Posterior vena cava (tissue), 2 donors: ENCODE data around the gene DLK1. TPM values are rescaled to one million over a fixed set of nuclear protein-coding genes. Genes with fewer than 3 reads are reported as not detected.

Experiments
- DNase-seq: peaks from one replicate; pipeline ENCODE4 v3.0.0-alpha.2; 2020; ENCODE audit warnings: low spot score
- intact Hi-C, 2 donors: fragments of 100-400 bp; cut with DNase I; formaldehyde crosslinking; loops; one replicate each; pipeline versions ENCODE4 v1.14.1 to v1.14.2; 2022 to 2023
- total RNA-seq, 2 donors: library from RNA; stranded (reverse); fragmentation: NEBNext Ultra II Directional; extraction: Animal tissue kit (Norgen Biotek cat#: 25700); gene quantifications; one replicate each; pipeline ENCODE4 v1.2.1, GENCODE V29; 2021
- donor health status: DM: yes; HTN: yes; CAD: no.
- donor health status: DM: yes; HTN: yes; CAD: no.

DLK1 gene
- total RNA-seq, 2 donors from 2014 or later = not detected

GRCh38 chr14:100692256-100692655, 34.4 kb upstream of the DLK1 start:
- no peak for DNase-seq
- intact Hi-C loops = no loop called here

DNA sequence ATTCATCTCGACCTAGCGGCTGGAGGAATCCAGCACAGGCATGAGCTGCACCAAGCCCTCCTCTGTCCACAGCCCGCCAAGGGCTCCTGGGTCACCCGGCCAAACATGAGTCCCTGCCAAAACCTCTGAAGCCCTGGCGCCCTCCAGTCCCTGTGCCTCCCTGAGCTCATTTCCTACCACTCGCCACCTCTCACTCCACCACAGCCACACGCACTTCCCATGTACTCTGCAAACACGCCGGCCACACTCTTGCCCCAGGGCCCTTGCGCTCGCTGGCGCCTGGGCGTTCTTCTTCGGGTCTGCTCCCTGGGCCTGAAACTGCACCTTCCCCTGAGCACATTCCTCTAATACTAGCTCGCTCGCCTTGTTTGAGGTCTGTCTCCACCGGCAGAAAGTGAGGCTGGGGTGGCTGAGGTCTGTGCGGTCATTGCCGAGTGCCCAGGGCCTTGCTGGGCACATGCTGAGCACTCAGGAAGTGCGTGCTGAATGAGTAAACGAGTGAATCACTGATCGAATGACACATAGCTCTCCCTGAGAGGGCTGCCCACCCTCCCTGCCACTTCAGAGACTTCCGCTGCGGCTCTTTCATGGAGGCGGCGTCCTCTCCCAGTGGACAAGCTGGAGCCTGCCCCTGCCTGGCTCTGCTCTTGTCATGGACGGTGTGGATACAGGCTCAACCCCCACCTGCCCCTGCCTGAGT, 33.7 kb upstream of the DLK1 start:
- intact Hi-C loops = no loop called here
- DNase-seq = no peak

GRCh38 chr14:100693877-100694578, 32.7 kb upstream of the DLK1 start:
- intact Hi-C loops = no loop called here

GRCh38 chr14:100694579-100695422, 31.9 kb upstream of the DLK1 start:
- DNase-seq = no peak
- intact Hi-C loops = no loop called here

More at GRCh38 chr14:100693877-100694578, 32.7 kb upstream of the DLK1 start:
- DNase-seq = no peak

DNA sequence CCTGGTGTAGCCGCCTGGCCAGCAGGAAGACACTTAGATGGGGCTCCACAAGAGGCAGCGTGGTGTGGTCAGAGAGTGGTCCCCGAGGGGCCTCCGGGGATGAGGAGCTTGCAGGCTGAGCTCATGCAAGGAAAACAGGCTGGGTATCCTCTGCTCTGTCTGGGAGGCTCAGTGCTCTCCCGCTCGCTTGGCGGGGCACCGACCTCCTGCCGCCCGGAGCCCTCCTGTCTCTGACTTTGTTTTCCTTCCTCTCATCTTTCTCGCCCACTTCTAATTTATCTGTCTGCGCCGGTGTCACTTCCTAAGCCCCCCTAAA, 31.3 kb upstream of the DLK1 start:
- intact Hi-C loops = no loop called here
- peak; percentile 63 for DNase-seq

DNA sequence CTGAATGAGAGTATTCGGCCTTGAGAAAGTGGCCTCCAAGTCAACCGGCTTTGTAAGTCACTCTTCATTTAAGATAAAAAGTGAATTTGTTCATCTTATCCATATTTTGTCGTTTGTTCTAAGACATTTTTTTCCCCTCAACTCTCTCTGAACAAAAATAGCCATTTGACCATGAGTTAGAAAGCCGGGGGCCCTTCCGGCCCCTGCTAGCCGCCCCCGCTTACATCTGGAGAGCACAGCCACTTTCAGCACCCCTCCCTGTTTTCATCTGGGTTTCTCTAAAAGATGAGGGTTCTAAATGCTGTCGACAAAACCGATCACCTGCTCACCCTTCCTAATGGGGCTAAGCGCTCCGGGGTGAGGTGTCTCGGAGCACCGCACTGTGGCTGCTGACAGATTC, 30.7 kb upstream of the DLK1 start:
- intact Hi-C loops = no loop called here
- no peak for DNase-seq

- intact Hi-C loops = no loop called here
- DNase-seq = no peak
These were observed 30.1 kb upstream of the DLK1 start for GRCh38 chr14:100696590-100696989.

DNA sequence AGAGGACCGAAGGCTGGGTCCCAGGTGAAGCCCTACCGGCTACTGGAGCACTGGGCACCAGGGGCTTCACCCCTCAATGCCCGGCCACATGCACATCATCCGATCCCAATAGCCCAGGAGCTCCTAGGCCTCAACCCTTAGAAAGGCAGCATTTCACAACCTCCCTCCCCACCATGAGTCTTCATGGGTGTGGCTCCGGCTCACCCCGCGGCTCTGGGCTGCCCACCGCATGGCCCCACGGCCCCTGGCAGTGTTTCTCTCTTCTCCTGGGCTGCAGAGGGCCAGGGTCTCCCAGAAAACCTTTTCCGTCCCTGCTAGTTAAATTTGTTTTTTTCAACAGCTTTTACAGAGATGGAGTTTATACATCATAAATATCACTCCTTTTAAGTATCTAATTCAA, 28.6 kb upstream of the DLK1 start:
- intact Hi-C loops = no loop called here
- no peak for DNase-seq

- intact Hi-C loops = no loop called here
- no peak for DNase-seq
These were observed 27.8 kb upstream of the DLK1 start for GRCh38 chr14:100698666-100699448.

DNA sequence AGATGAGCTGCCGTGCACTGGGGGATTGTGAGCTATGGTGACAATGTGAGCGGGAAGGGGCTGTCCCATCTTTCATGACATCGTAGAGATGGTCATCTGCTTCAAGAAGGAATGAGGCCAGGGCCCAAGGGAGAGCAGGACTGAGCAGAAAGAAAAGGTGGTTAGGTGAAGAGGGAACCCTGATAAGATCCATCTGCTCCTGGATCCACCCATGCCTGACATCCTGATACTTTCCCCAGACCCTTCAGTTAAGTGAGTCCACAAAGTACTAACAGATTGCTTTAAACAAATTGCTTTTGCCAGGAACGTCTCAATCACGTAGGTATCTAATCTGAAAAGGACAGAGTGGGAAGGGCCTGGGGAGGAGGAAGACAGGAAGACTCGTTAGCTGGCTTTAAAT, 25.4 kb upstream of the DLK1 start:
- DNase-seq = no peak
- intact Hi-C loops = no loop called here

DNA sequence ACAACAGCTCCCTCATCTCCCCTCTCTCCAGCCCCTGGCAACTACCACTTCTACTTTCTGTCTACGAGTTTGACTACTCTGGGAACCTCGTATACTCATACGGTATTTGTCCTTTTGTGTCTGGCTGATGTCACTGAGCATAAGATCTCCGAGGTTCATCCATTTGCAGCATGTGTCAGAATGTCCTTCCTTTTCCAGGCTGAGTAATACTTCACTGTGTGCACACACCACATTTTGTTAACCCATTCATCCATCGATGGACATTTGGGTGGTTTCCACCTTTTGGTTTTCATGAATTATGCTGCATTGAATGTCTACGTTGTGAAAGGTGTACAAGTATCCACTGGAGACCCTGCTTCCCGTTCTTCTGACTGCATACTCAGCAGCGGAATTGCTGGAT, 24.1 kb upstream of the DLK1 start:
- intact Hi-C loops = no loop called here
- no peak for DNase-seq

DNA sequence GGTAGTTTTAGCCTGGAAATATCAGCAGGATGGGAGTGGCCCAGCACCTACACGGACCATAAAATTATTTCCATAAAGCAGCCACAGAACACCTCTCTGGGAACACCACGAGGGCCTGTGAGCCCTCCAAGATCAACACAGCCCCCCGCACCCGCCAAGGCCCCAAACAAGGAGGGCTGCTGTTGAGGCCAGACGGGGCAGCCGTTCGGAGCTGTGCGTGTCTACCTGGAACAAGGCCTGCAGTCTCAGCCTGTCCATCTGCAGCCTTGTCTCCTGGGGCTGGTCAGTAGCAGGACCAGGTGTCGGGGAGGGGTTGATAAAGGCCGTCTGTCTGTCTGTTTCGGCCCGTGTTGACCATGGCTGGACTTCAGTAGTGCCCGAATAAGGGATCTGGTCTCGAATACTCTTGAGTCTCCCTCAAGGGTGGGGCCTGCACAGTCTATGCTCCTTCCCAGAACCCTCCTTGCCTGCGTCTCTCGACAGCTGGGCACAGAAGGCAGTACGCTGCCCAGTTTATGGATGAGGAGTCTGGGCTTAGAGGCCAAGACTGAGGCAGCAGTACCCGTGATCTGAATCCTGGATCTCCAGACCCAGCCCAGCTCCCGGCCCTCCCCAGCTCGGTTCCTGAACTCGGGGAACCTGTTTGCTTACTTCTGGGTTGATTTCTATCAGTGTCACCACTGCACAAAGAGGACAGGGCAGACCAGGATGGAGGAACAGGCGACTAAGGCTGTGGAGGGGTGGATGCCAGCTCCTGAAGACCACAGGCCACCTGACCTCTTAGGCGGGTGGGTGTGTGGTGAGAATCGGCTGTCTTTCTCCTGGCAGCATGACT, 23.1 kb upstream of the DLK1 start:
- DNase-seq = no peak
- intact Hi-C loops = no loop called here

DNA sequence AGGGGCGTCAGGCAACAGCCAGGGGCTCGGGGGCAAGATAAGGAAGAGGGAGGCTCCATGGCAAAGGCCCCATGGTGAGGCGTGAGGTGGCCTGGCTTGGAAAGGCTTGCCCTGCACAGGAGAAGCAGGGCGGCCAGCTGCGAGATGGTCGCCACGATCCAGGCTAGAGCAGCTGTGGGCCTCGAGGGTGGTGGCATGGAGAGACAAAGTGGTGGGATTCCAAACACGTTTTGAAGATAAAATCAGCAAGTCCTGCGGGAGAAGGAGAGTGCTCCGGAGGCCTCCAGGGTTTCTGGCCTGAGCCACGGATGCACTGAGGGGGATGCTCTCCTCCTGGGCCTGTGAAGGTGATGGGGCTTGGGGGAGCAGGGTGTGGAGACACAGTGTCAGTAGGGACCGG, 20.5 kb upstream of the DLK1 start:
- intact Hi-C loops = no loop called here
- no peak for DNase-seq

DNA sequence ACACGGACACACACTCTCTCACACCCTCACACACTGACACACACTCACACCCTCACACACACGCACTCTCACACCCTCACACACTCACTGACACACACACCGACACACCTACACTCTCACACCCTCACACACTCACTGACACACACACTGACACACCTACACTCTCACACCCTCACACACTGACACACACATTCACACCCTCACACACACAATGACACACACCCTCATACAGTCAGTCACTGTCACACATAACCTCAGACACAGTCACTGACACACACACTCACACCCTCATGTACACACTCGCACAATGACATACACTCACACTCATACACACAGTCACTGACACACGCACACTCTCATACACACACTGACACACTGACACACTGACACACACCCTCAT, 19.8 kb upstream of the DLK1 start:
- no peak for DNase-seq
- intact Hi-C loops = no loop called here

DNA sequence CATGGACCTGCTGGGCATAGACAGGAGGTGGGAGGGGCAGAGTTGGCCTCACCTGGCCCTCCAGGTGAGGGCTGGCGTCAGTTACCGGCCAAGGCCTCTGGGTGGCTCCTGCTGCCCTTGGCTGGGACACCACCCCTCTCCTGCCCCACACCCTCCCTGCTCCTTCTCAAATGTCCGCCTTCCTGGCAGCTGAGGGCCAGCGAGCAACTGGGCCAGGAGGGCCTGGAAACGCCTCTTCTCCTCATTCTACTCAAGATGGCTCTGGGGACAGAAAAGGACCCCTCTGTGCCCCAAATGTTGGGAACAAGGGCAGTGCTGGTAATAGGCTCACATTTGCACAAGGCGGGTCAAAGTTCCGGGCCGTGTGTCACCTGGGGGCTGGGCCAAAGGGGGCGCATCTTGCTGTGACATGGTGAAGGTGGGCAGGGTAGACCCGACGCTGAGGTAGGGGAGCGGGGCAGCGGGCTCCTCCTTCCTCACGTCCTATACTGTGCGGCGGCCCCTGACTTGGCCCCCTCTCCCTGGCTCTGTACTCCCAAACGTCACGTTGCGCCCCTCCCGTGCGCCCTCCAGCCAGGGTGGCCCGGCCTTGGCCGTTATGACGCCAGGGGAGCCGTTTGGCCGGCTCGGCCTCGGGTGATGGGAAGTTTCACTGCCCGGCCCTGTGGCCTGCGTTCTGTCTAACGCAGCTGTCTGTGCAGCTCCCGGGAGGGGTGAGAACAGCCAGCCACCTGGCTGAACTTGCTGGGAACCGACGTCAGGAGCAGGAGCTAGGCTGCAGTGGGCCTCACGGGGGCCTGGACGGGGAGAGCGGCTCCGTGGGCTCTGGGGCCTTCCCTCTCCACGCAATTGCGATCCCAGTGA, 18.0 kb upstream of the DLK1 start:
- no peak for DNase-seq
- intact Hi-C loops = no loop called here

DNA sequence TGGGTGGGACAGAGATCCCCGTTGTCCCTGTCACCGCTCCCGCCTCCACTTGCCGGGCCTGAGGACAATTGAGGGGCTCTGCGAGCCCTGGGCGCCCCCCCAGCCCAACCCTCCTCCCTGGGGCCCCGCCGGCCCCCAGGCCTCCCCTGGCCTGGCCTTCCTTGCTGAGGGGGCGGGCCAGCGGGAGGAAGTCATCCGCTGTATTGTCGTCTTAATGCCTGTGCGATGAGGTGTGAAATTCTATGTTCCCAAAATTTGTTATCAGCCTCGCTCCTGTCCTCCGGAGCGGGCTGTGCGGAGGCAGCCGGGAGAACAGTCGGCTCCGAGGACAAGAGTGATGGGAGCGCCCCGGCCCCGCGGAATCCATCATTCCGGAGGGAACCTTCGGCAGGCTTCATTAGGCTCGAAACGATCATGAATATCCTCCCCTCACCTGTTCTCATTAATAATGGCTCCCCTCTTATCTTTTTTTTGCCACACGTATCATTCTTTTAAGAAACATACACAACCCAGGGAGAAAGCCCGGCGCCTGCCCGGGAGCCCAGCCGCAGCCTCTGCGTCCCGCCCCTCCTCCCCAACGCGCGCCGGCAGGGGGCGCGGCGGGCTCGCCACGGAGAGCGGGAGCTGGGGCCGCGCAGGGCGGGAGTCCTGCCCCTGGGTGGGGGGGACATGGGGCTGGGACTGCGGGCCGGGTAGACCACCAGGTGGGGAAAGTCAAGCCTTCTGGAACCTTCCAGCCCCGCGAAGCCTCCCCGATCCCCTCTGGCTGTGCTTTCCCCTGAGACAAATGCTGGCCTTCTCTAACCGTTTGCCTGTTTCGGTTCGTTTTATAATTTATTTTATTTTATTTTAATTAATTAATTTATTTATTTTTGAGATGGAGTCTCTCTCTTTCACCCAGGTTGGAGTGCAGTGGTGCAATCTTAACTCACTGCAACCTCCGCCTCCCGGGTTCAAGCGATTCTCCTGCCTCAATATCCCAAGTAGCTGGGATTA, 17.1 kb upstream of the DLK1 start:
- no peak for DNase-seq
- intact Hi-C loops = no loop called here

DNA sequence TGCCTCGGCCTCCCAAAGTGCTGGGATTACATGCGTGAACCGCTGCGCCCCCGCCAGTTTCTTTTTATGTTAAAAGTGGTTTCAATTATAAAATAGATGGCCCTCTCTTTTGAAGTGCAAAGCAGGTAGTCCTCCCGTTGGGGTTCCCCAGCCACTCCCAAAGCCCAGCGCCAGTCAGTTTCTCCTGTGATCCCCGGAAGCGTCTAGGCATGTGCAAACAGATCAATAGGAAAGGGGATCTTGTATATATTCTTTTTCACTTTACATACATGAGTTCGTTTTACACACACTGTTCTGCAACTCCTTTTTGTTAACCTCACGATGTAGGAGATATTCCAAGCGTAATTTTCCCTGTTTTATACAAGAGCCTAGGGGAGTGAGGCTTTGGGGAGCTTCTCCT, 16.3 kb upstream of the DLK1 start:
- no peak for DNase-seq
- intact Hi-C loops = no loop called here
